Activated CD4-positive, alpha-beta memory T cell treated with anti-CD3 and anti-CD28 coated beads, Interleukin-2, amount 10 ng/mL, durations not matched to agents 7 days and 5 days (primary cell): ENCODE data around the gene MMP15. TPM values are rescaled to one million over a fixed set of nuclear protein-coding genes. Genes with fewer than 3 reads are reported as not detected.
"Not testable (repeated sequence)": the region's sequence is repeated elsewhere in the genome, so short reads cannot be mapped to it uniquely, and the experiment has no call there.

ENCODE experiments used
- CTCF ChIA-PET: fragments of 350-600 bp; sonication (Branson Sonifier 250); formaldehyde crosslinking; loops from one replicate; lab custom pipeline; 2021; ENCODE audit warnings: antibody characterized with exemption, inconsistent platforms; lab: Charles Lee
- POLR2A ChIA-PET: fragments of 350-600 bp; sonication (Branson Sonifier 250); formaldehyde crosslinking; loops from one replicate; lab custom pipeline; 2021; ENCODE audit warnings: antibody characterized with exemption; lab: Charles Lee
- DNase-seq: peaks from one replicate; pipeline ENCODE4 v3.0.0-alpha.2; 2020
- H3K27ac Mint-ChIP-seq: one replicate; pipeline ENCODE4 v1.8.0; 2021; ENCODE audit warnings: mild to moderate bottlenecking, mixed read lengths
- H3K27me3 Mint-ChIP-seq: one replicate; pipeline ENCODE4 v1.8.0; 2021; ENCODE audit warnings: mixed read lengths
- H3K36me3 Mint-ChIP-seq: one replicate; pipeline ENCODE4 v1.8.0; 2021; ENCODE audit warnings: low read depth, mixed read lengths
- H3K4me1 Mint-ChIP-seq: one replicate; pipeline ENCODE4 v1.8.0; 2021; ENCODE audit warnings: mixed read lengths
- H3K4me3 Mint-ChIP-seq: one replicate; pipeline ENCODE4 v1.8.0; 2021; ENCODE audit warnings: mild to moderate bottlenecking, mixed read lengths
- H3K9me3 Mint-ChIP-seq: one replicate; pipeline ENCODE4 v1.8.0; 2021; ENCODE audit warnings: mixed read lengths
- total RNA-seq, 2 experiments: library from RNA; stranded (reverse); gene quantifications; one replicate each; pipeline ENCODE4 v1.2.3, GENCODE V29; 2021

The MMP15 gene
- total RNA-seq, result 1 to 10 TPM in 1 of 2 experiments, under 1 TPM in 1; 0.68 to 1.1 TPM

DNA sequence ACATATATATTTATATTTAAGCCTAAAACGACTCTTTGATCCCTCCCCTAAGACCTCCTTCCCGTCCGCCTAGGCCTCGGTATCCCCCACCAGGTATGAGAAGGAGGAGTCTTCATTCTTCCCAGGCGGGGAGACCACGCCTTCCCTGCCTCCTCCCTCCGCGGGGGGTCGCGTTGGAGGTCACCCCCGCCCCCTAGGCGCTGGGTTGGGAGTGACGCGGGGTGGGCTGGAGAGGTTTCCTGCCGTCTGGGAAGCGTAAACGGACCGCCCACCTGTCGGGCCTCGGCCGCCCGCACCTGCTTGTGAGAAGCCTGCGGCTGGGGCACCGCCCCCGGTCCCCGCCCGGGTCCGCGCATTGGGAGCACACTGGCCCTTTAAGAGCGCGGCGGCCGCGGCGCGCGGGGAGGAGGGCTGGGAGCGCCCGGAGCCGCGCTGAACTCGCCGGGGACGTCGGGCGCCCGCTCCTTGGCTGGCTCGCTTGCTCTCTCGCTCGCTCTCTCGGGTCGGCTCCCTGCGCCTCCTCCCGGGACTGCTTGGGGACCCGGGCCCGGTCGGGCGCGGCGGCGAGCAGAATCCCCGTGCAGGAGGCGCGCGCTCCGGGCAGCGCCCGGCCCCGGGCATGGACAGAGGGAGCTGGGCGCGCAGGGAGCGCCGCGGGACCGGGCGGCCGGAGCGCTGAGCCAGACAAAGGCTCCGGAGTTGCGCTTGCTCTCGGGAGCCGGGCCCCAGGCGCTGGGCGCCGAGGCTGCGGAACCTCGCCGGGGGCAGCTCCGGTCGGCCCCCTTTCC, at the start of gene MMP15:
TSS of gene MMP15 (plus strand) at position 404 of the 788 bp plus-strand sequence. CDS start 597 bp downstream, outside the sequence.
- Mint-ChIP-seq H3K9me3 (no peaks in the 10 kb centered on the region), H3K4me1 (peaks cover 17% of the 10 kb centered on the region), H3K27me3 (peaks cover 23% of the 10 kb centered on the region), H3K4me3 (peak within 1 kb of the TSS; percentile 84), H3K36me3 (peaks cover 4% of the 10 kb centered on the region), H3K27ac (peak within 1 kb of the TSS; percentile 26)
- CTCF ChIA-PET, result interaction anchor here (0.6 to 2.7 kb wide), 7 partner anchors 24 to 150 kb away, joined by 3 to 10 read pairs (median 6); partner anchors contain the start of genes CFAP20 and USB1
- POLR2A ChIA-PET, result interaction anchor here (1.0 to 2.3 kb wide), 5 partner anchors 10 to 579 kb away, joined by 3 to 12 read pairs (median 5); partner anchors contain the start of gene CFAP20
- peak; percentile 68 for DNase-seq

GRCh38 chr16:57976331-57976796, 49.2 kb upstream of the MMP15 start:
- CTCF ChIA-PET, result interaction anchor here (0.6 to 1.2 kb wide), 3 partner anchors 23 to 529 kb away, joined by 3 read pairs; no protein-coding TSS in a partner anchor
- POLR2A ChIA-PET, result no interaction called here
- Mint-ChIP-seq H3K9me3 (no peaks in the 10 kb centered on the region), H3K27ac (no peak overlapping the region), H3K4me3 (no peak overlapping the region), H3K27me3 (peaks cover 3% of the 10 kb centered on the region), H3K4me1 (no peaks in the 10 kb centered on the region), H3K36me3 (no peaks in the 10 kb centered on the region)
- no peak for DNase-seq

- Mint-ChIP-seq H3K4me1 (no peaks in the 10 kb centered on the region), H3K4me3 (no peak overlapping the region), H3K36me3 (no peaks in the 10 kb centered on the region), H3K27me3 (peaks cover 5% of the 10 kb centered on the region), H3K9me3 (no peaks in the 10 kb centered on the region), H3K27ac (no peak overlapping the region)
- CTCF ChIA-PET, result interaction anchor here (0.9 to 1.6 kb wide), 3 partner anchors 22 to 79 kb away, joined by 3 read pairs; no protein-coding TSS in a partner anchor
- DNase-seq, result no peak
- POLR2A ChIA-PET, result no interaction called here
Measured at GRCh38 chr16:57977418-57978069, 48.0 kb upstream of the MMP15 start.

DNA sequence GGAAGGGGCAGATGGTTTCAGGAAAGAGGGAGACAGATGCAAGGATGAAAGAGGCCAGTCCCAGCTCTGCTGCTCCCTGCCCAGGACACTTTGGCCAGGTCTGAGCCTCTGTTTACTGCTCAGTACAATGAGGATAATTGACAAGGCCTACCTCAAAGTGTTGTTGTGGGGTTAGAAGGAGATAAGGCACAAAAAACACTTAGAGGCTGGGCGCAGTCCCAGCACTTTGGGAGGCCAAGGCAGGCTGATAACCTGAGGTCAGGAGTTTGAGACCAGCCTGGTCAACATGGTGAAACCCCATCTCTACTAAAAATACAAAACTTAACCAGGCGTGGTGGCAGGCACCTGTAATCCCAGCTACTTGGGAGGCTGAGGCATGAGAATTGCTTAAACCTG, 47.5 kb upstream of the MMP15 start:
- DNase-seq, POLR2A ChIA-PET, H3K9me3 Mint-ChIP-seq, H3K36me3 Mint-ChIP-seq, H3K4me1 Mint-ChIP-seq, H3K27me3 Mint-ChIP-seq, H3K4me3 Mint-ChIP-seq, H3K27ac Mint-ChIP-seq: not testable (repeated sequence)
- CTCF ChIA-PET, result interaction anchor here (1.6 kb wide), 1 partner anchor 79 kb away, joined by 3 read pairs; no protein-coding TSS in a partner anchor

- Mint-ChIP-seq H3K4me3 (no peak overlapping the region), H3K9me3 (no peaks in the 10 kb centered on the region), H3K27me3 (peaks cover 2% of the 10 kb centered on the region), H3K4me1 (peaks cover under 1% of the 10 kb centered on the region), H3K36me3 (no peaks in the 10 kb centered on the region), H3K27ac (no peak overlapping the region)
- ChIA-PET CTCF (no interaction called here), POLR2A (no interaction called here)
- DNase-seq, result no peak
Measured at GRCh38 chr16:57979006-57979585, 46.5 kb upstream of the MMP15 start.

DNA sequence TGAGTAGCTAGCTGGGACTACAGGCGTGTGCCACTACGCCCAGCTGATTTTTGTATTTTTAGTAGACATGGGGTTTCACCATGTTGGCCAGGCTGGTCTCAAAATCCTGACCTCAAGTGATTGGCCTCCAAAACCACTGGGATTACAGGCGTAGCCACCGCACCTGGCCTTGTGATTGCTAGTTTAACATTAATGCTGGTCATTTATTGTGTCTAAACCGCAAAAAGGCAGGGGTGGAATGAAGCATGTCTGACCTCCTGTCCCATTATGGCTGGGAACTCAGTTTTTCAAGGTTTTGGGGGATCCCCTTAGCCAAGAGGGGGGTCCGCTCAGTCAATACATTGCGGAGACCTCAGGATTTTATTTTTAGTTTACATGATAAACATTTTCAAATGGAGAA, 43.9 kb upstream of the MMP15 start:
- DNase-seq, result no peak
- no peak overlapping the region for H3K27ac Mint-ChIP-seq
- H3K27me3 Mint-ChIP-seq, result peaks cover 9% of the 10 kb centered on the region
- H3K36me3 Mint-ChIP-seq, result no peaks in the 10 kb centered on the region
- no peaks in the 10 kb centered on the region for H3K9me3 Mint-ChIP-seq
- peaks cover 14% of the 10 kb centered on the region for H3K4me1 Mint-ChIP-seq
- CTCF ChIA-PET, result no interaction called here
- no peak overlapping the region for H3K4me3 Mint-ChIP-seq
- POLR2A ChIA-PET, result no interaction called here

- Mint-ChIP-seq H3K36me3 (no peaks in the 10 kb centered on the region), H3K4me3 (no peak overlapping the region), H3K27me3 (peaks cover 9% of the 10 kb centered on the region), H3K9me3 (no peaks in the 10 kb centered on the region), H3K4me1 (peaks cover 14% of the 10 kb centered on the region), H3K27ac (no peak overlapping the region)
- POLR2A ChIA-PET, result no interaction called here
- no peak for DNase-seq
- CTCF ChIA-PET, result no interaction called here
Measured at GRCh38 chr16:57982385-57982784, 43.2 kb upstream of the MMP15 start.

GRCh38 chr16:57984443-57985203, 40.9 kb upstream of the MMP15 start:
- H3K27ac Mint-ChIP-seq, result no peak overlapping the region
- peaks cover 14% of the 10 kb centered on the region for H3K4me1 Mint-ChIP-seq
- POLR2A ChIA-PET, result interaction anchor here (1.0 to 1.3 kb wide), 2 partner anchors 14 to 145 kb away, joined by 3 to 15 read pairs; partner anchors contain the start of gene CFAP20

GRCh38 chr16:57985204-57986181, 40.1 kb upstream of the MMP15 start:
- H3K27ac Mint-ChIP-seq, result no peak overlapping the region
- ChIA-PET CTCF (interaction anchor here (2.3 kb wide), 1 partner anchor 14 kb away, joined by 7 read pairs; no protein-coding TSS in a partner anchor), POLR2A (interaction anchor here (1.0 to 1.3 kb wide), 2 partner anchors 13 to 144 kb away, joined by 3 to 15 read pairs; partner anchors contain the start of gene CFAP20)
- peaks cover 14% of the 10 kb centered on the region for H3K4me1 Mint-ChIP-seq
- no peaks in the 10 kb centered on the region for H3K36me3 Mint-ChIP-seq
- DNase-seq, result no peak
- H3K9me3 Mint-ChIP-seq, result no peaks in the 10 kb centered on the region
- peak overlapping the region; percentile 81 for H3K4me3 Mint-ChIP-seq
- peaks cover 9% of the 10 kb centered on the region for H3K27me3 Mint-ChIP-seq

More at GRCh38 chr16:57984443-57985203, 40.9 kb upstream of the MMP15 start:
- no peaks in the 10 kb centered on the region for H3K9me3 Mint-ChIP-seq
- DNase-seq, result peak; percentile 94
- CTCF ChIA-PET, result interaction anchor here (2.3 kb wide), 1 partner anchor 15 kb away, joined by 7 read pairs; no protein-coding TSS in a partner anchor
- peaks cover 9% of the 10 kb centered on the region for H3K27me3 Mint-ChIP-seq
- peak overlapping the region; percentile 81 for H3K4me3 Mint-ChIP-seq
- no peaks in the 10 kb centered on the region for H3K36me3 Mint-ChIP-seq

DNA sequence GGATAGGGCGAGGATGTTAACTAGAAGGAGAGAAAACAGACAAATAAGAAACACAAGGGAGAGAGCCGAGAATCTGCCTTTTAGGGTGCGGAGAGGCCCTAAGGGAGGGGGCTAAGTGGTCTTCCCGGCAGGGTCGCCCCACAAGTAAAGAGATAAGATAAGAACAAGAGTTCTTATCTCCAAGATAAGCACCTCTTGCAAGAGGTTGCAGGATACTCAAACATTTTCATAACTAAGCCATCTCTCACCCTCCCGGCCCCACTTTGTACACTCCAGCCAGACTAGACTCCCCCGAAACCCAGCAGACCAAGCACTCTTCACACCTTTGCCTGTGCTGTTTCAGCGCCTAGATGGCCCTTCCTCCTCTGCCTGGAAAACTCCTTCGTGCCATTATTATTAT, 39.4 kb upstream of the MMP15 start:
- Mint-ChIP-seq H3K4me3 (peak overlapping the region; percentile 42), H3K27me3 (peaks cover 9% of the 10 kb centered on the region), H3K27ac (no peak overlapping the region), H3K4me1 (peaks cover 14% of the 10 kb centered on the region), H3K9me3 (no peaks in the 10 kb centered on the region), H3K36me3 (no peaks in the 10 kb centered on the region)
- DNase-seq, result no peak
- POLR2A ChIA-PET, result no interaction called here
- CTCF ChIA-PET, result no interaction called here

- Mint-ChIP-seq H3K4me1 (peaks cover 14% of the 10 kb centered on the region), H3K9me3 (no peaks in the 10 kb centered on the region), H3K4me3 (no peak overlapping the region), H3K36me3 (no peaks in the 10 kb centered on the region), H3K27ac (no peak overlapping the region), H3K27me3 (peaks cover 6% of the 10 kb centered on the region)
- ChIA-PET POLR2A (interaction anchor here (0.9 kb wide), 1 partner anchor 14 kb away, joined by 3 read pairs; no protein-coding TSS in a partner anchor), CTCF (no interaction called here)
- no peak for DNase-seq
Measured at GRCh38 chr16:57987441-57988177, 37.9 kb upstream of the MMP15 start.
